Retina (tissue), 1 donor: Measurements from ENCODE around the gene SLC13A1.
A peak's percentile ranks its signal among the peaks of the same experiment; 100 is the strongest.

ENCODE experiments used
- DNase-seq: peaks from one replicate; pipeline ENCODE4 v3.0.0-alpha.2; 2016

Gene SLC13A1

GRCh38 chr7:123193235-123193634 lies 6.5 kb downstream of the SLC13A1 start:
- DNase-seq: no peak

GRCh38 chr7:123191132-123191531 lies 8.6 kb downstream of the SLC13A1 start:
- DNase-seq: no peak

GRCh38 chr7:123190109-123190831 lies 9.5 kb downstream of the SLC13A1 start:
- DNase-seq: no peak

- no peak for DNase-seq
Observed at GRCh38 chr7:123185756-123186155, 14.0 kb downstream of the SLC13A1 start.

- no peak for DNase-seq
Observed at GRCh38 chr7:123184271-123184670, 15.5 kb downstream of the SLC13A1 start.

- no peak for DNase-seq
Observed at GRCh38 chr7:123183431-123183830, 16.3 kb downstream of the SLC13A1 start.

GRCh38 chr7:123177442-123177841 lies 22.3 kb downstream of the SLC13A1 start:
- no peak for DNase-seq

GRCh38 chr7:123170333-123171246 lies 29.2 kb downstream of the SLC13A1 start:
- DNase-seq: no peak

GRCh38 chr7:123169065-123169464 lies 30.7 kb downstream of the SLC13A1 start:
- DNase-seq: no peak

- no peak for DNase-seq
Observed at GRCh38 chr7:123157606-123158005, 42.2 kb downstream of the SLC13A1 start.

- no peak for DNase-seq
Observed at GRCh38 chr7:123155571-123155970, 44.2 kb downstream of the SLC13A1 start.

- DNase-seq: peak; percentile 66
Observed at GRCh38 chr7:123154231-123154860, 45.4 kb downstream of the SLC13A1 start.

GRCh38 chr7:123151443-123151842 lies 48.3 kb downstream of the SLC13A1 start:
- no peak for DNase-seq

GRCh38 chr7:123148813-123149212 lies 51.0 kb downstream of the SLC13A1 start:
- no peak for DNase-seq

GRCh38 chr7:123143252-123144006 lies 56.3 kb downstream of the SLC13A1 start:
- DNase-seq: no peak

GRCh38 chr7:123140561-123140960 lies 59.2 kb downstream of the SLC13A1 start:
- no peak for DNase-seq

- no peak for DNase-seq
Observed at GRCh38 chr7:123135960-123136359, 63.8 kb downstream of the SLC13A1 start.

- no peak for DNase-seq
Observed at GRCh38 chr7:123133924-123134323, 65.8 kb downstream of the SLC13A1 start.

GRCh38 chr7:123131961-123132360 lies 67.8 kb downstream of the SLC13A1 start:
- no peak for DNase-seq

GRCh38 chr7:123131556-123131955 lies 68.2 kb downstream of the SLC13A1 start:
- DNase-seq: no peak

GRCh38 chr7:123131140-123131539 lies 68.6 kb downstream of the SLC13A1 start:
- DNase-seq: no peak

GRCh38 chr7:123126691-123127090 lies 73.1 kb downstream of the SLC13A1 start:
- DNase-seq: no peak

- DNase-seq: no peak
Observed at GRCh38 chr7:123126171-123126570, 73.6 kb downstream of the SLC13A1 start.
